Sigmoid colon (tissue), 4 donors: ENCODE data around the gene DAP3.
"Not testable (repeated sequence)": the region's sequence is repeated elsewhere in the genome, so short reads cannot be mapped to it uniquely, and the experiment has no call there.

ENCODE experiments used
- POLR2A ChIP-seq, 2 donors: fragments of 450-650 bp; IDR thresholded peaks; one replicate each; pipeline ENCODE4 v1.6.1; 2016; ENCODE audit warnings: antibody characterized with exemption in 2 of 2, mild to moderate bottlenecking in 2 of 2, moderate library complexity in 2 of 2
- POLR2AphosphoS5 ChIP-seq, 4 donors: sonication (generic); formaldehyde crosslinking; IDR thresholded peaks; one replicate each; pipeline ENCODE4 v1.6.1; 2017; ENCODE audit warnings: antibody characterized with exemption in 4 of 4
- TF ChIP-seq, protein P1 (sequence below), 4 experiments: fragments of 450-650 bp in 3 of 4; fragments of 200-600 bp in 1 of 4; IDR thresholded peaks; one replicate each; pipeline ENCODE4 v1.5.1; 2016 to 2019; ENCODE audit warnings: antibody characterized with exemption in 4 of 4, mild to moderate bottlenecking in 3 of 4, moderate library complexity in 2 of 4

DNA sequence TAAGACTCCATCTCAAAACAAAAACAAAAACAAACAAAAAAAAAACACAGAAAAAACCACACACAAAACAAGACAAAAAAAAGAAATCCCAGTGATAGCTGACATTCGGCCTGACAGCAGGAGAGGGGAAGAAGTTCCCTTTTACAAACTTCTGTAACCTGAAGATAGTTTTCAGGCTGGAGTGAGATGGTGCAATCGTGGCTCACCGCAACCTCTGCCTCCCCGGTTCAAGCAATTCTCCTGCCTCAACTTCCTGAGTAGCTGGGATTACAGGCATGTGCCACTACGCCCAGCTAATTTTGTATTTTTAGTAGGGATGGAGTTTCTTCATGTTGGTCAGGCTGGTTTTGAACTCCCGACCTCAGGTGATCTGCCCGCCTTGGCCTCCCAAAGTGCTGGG, 75.1 kb downstream of the DAP3 start:
- TF ChIP-seq, protein P1, sequence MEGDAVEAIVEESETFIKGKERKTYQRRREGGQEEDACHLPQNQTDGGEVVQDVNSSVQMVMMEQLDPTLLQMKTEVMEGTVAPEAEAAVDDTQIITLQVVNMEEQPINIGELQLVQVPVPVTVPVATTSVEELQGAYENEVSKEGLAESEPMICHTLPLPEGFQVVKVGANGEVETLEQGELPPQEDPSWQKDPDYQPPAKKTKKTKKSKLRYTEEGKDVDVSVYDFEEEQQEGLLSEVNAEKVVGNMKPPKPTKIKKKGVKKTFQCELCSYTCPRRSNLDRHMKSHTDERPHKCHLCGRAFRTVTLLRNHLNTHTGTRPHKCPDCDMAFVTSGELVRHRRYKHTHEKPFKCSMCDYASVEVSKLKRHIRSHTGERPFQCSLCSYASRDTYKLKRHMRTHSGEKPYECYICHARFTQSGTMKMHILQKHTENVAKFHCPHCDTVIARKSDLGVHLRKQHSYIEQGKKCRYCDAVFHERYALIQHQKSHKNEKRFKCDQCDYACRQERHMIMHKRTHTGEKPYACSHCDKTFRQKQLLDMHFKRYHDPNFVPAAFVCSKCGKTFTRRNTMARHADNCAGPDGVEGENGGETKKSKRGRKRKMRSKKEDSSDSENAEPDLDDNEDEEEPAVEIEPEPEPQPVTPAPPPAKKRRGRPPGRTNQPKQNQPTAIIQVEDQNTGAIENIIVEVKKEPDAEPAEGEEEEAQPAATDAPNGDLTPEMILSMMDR (IDR thresholded peaks at IDR 0.05), result not testable (repeated sequence)
- not testable (repeated sequence) for TF ChIP-seq POLR2A, POLR2AphosphoS5 (IDR thresholded peaks at IDR 0.05)
